PC-9 (cell line): ENCODE results near the gene IL20. TPM values are rescaled to one million over a fixed set of nuclear protein-coding genes. Genes with fewer than 3 reads are reported as not detected.

Experiments used
- BruUV-seq: library from RNA; stranded (reverse); fragments of 400-500 nt; replicated peaks from 2 replicates; lab custom pipeline; 2021; lab: Mats Ljungman, UMichigan
- CTCF ChIA-PET: fragments of 300-600 bp; sonication (Branson Sonifier 250); formaldehyde crosslinking; loops from one replicate; lab custom pipeline; 2022; ENCODE audit warnings: antibody characterized with exemption; lab: Charles Lee
- POLR2A ChIA-PET: fragments of 300-600 bp; sonication (Branson Sonifier 250); formaldehyde crosslinking; loops from one replicate; lab custom pipeline; 2022; ENCODE audit warnings: antibody characterized with exemption; ENCODE audit not compliant: unreplicated experiment; lab: Charles Lee
- DNase-seq, 2 experiments: peaks; one replicate each; pipeline versions ENCODE4 v3.0.0 to v3.0.0-alpha.2; 2015 to 2022; ENCODE audit warnings: mixed read lengths in 1 of 2
- H2AFZ ChIP-seq: fragments of 200-600 bp; sonication (generic); 2 replicates; pipeline ENCODE4 v1.8.1; 2017; ENCODE audit warnings: antibody characterized with exemption
- H3F3A ChIP-seq: fragments of 200-600 bp; sonication (generic); 2 replicates; pipeline ENCODE4 v1.8.1; 2017; ENCODE audit warnings: antibody characterized with exemption, mild to moderate bottlenecking, low read depth; ENCODE audit not compliant: insufficient read depth
- H3K27ac ChIP-seq: fragments of 200-600 bp; sonication (generic); 2 replicates; pipeline ENCODE4 v1.6.1; 2016; ENCODE audit warnings: mixed run types
- H3K27me3 ChIP-seq: fragments of 200-600 bp; sonication (generic); 2 replicates; pipeline ENCODE4 v1.6.1; 2016; ENCODE audit warnings: low read depth, mixed run types; ENCODE audit not compliant: insufficient read depth
- H3K36me3 ChIP-seq: fragments of 200-600 bp; sonication (generic); 2 replicates; pipeline ENCODE4 v1.6.1; 2016; ENCODE audit warnings: low read depth, mixed run types
- H3K4me1 ChIP-seq: fragments of 200-600 bp; sonication (generic); replicated peaks from 2 replicates; pipeline ENCODE4 v1.6.1; 2016; ENCODE audit warnings: mixed run types; ENCODE audit not compliant: insufficient read depth
- H3K4me2 ChIP-seq: fragments of 200-600 bp; sonication (generic); 2 replicates; pipeline ENCODE4 v1.6.1; 2017; ENCODE audit warnings: mixed run types
- H3K4me3 ChIP-seq: fragments of 200-600 bp; sonication (generic); 2 replicates; pipeline ENCODE4 v1.6.1; 2016; ENCODE audit warnings: mixed run types
- H3K79me2 ChIP-seq: fragments of 200-600 bp; sonication (generic); 2 replicates; pipeline ENCODE4 v1.6.1; 2017; ENCODE audit warnings: low read depth, mixed run types
- H3K9me2 ChIP-seq: fragments of 200-600 bp; sonication (generic); 2 replicates; pipeline ENCODE4 v1.8.1; 2017; ENCODE audit warnings: mild to moderate bottlenecking; ENCODE audit not compliant: insufficient read depth
- H3K9me3 ChIP-seq: fragments of 200-600 bp; sonication (generic); 2 replicates; pipeline ENCODE4 v1.8.1; 2016; ENCODE audit warnings: low read depth; ENCODE audit not compliant: insufficient read depth
- H4K20me1 ChIP-seq: fragments of 200-600 bp; sonication (generic); 2 replicates; pipeline ENCODE4 v1.8.1; 2017; ENCODE audit not compliant: insufficient read depth
- EZH2 ChIP-seq: fragments of 200-600 bp; sonication (generic); IDR thresholded peaks from 2 replicates; pipeline ENCODE4 v1.8.0; 2017; ENCODE audit warnings: antibody characterized with exemption, low read depth
- intact Hi-C: fragments of 100-400 bp; cut with micrococcal nuclease; formaldehyde crosslinking; loops from one replicate; pipeline ENCODE4 v1.10.0; 2022; ENCODE audit not compliant: unreplicated experiment
- total RNA-seq: library from RNA; stranded (reverse); gene quantifications from 2 replicates; pipeline ENCODE4 v1.2.3, GENCODE V29; 2021
- TF ChIP-seq, protein P1 (sequence below): fragments of 200-600 bp; sonication (generic); conservative IDR thresholded peaks from 2 replicates; pipeline ENCODE4 v1.6.1; 2017; ENCODE audit warnings: mixed run types, antibody characterized with exemption, mild to moderate bottlenecking, moderate library complexity

The IL20 gene
- total RNA-seq, 1 experiment from 2014 or later = not detected

DNA sequence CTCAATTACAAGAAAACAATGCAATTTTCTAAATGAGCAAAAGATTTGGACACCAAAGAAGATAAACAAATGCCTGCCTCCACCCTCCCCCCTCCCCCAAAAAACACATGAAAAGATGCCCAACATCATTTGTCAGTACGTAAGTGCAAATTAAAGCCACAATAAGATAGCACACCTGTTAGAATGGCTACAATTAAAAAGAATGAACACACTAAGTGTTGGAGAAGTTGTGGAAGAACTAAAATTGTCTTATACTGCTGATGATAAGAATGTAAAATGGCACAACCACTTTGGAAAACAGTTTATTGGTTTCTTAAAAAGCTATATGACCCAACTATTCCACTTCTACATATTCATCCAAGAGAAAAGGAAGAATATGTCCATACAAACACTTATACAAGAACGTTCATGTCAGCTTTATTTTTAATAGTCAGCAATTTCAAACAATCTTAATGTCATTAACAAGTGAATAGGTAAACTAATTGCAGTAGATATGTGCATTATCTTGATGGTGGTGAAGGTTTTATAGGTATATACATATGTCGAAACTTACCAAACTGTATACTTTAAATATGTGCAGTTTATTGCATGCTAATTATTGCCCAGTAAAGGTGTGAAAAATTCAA lies 10.4 kb downstream of the IL20 start:
- no peaks in the 10 kb centered on the region for H3K27me3 ChIP-seq
- H3K4me3 ChIP-seq = no peak overlapping the region
- ChIA-PET CTCF (interaction anchor here (0.6 kb wide), 1 partner anchor 53 kb away, joined by 4 read pairs; no protein-coding TSS in a partner anchor), POLR2A (no interaction called here)
- TF ChIP-seq, protein P1, sequence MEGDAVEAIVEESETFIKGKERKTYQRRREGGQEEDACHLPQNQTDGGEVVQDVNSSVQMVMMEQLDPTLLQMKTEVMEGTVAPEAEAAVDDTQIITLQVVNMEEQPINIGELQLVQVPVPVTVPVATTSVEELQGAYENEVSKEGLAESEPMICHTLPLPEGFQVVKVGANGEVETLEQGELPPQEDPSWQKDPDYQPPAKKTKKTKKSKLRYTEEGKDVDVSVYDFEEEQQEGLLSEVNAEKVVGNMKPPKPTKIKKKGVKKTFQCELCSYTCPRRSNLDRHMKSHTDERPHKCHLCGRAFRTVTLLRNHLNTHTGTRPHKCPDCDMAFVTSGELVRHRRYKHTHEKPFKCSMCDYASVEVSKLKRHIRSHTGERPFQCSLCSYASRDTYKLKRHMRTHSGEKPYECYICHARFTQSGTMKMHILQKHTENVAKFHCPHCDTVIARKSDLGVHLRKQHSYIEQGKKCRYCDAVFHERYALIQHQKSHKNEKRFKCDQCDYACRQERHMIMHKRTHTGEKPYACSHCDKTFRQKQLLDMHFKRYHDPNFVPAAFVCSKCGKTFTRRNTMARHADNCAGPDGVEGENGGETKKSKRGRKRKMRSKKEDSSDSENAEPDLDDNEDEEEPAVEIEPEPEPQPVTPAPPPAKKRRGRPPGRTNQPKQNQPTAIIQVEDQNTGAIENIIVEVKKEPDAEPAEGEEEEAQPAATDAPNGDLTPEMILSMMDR = no peak
- TF ChIP-seq EZH2 = no peak
- H3K9me2 ChIP-seq = no peaks in the 10 kb centered on the region
- H2AFZ ChIP-seq = no peak overlapping the region
- peaks cover 31% of the 10 kb centered on the region; the same call in 1 of the 2 replicates for H3K9me3 ChIP-seq
- BruUV-seq = no TSS peak
- H3K4me2 ChIP-seq = no peak overlapping the region
- H3K27ac ChIP-seq = no peak overlapping the region
- no peaks in the 10 kb centered on the region for H3K79me2 ChIP-seq
- no peaks in the 10 kb centered on the region for H3K4me1 ChIP-seq
- no peak for DNase-seq
- no peaks in the 10 kb centered on the region for H3F3A ChIP-seq
- H4K20me1 ChIP-seq = no peaks in the 10 kb centered on the region
- intact Hi-C loops = no loop called here
- H3K36me3 ChIP-seq = no peaks in the 10 kb centered on the region

DNA sequence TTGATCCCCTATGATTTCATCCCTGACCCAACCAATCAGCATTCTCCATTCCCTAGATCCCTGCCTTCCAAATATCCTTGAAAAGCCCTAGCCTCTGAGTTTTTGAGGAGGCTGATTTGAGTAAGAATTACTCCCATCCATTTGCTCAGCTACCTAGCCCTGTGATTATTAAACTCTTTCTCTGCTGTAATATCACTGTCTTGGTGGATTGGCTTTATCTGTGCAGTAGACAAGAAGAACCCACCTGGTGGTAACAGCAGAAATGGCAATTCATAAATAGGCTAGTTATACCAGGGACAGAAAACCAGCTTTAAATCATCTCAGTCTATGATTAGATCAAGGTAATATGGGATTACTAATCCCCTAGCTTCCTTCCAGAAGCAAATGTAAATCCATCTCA lies 13.0 kb downstream of the IL20 start:
- no peaks in the 10 kb centered on the region for H3K4me1 ChIP-seq
- H3K9me2 ChIP-seq = no peaks in the 10 kb centered on the region
- no TSS peak for BruUV-seq
- no peaks in the 10 kb centered on the region for H4K20me1 ChIP-seq
- ChIA-PET CTCF (no interaction called here), POLR2A (no interaction called here)
- H3K4me3 ChIP-seq = no peak overlapping the region
- no peak overlapping the region for H3K4me2 ChIP-seq
- TF ChIP-seq, protein P1 = no peak
- no peak for TF ChIP-seq EZH2
- no peak overlapping the region for H3K27ac ChIP-seq
- peaks cover 28% of the 10 kb centered on the region; the same call in 1 of the 2 replicates for H3K9me3 ChIP-seq
- DNase-seq = no peak
- no peaks in the 10 kb centered on the region for H3F3A ChIP-seq
- H2AFZ ChIP-seq = no peak overlapping the region
- no peaks in the 10 kb centered on the region for H3K36me3 ChIP-seq
- H3K79me2 ChIP-seq = no peaks in the 10 kb centered on the region
- intact Hi-C loops = no loop called here
- no peaks in the 10 kb centered on the region for H3K27me3 ChIP-seq

DNA sequence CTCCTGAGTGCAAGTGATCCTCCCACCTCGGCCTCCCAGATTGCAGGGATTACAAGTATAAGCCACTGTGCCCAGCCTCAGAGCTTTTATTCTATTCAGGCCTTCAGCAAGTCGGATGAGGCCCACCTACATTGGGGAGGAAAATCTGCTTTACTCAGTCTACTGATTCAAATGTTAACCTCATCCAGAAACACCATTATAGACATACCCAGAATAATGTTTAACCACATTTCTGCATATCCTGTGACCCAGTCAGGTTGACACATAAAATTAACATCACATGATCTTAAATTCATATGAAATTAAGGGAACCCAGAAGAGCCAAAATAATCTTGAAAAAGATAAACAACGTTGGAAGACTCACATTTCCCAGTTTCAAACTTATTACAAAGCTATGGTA lies 14.9 kb downstream of the IL20 start:
- Histone ChIP-seq H3K79me2 (no peaks in the 10 kb centered on the region), H2AFZ (no peak overlapping the region), H3K9me2 (no peaks in the 10 kb centered on the region), H3K4me3 (no peak overlapping the region), H4K20me1 (no peaks in the 10 kb centered on the region), H3K9me3 (peaks cover 27% of the 10 kb centered on the region; the same call in 1 of the 2 replicates), H3K36me3 (no peaks in the 10 kb centered on the region), H3K4me1 (no peaks in the 10 kb centered on the region), H3K27ac (no peak overlapping the region), H3K27me3 (no peaks in the 10 kb centered on the region), H3F3A (no peaks in the 10 kb centered on the region), H3K4me2 (no peak overlapping the region)
- ChIA-PET POLR2A (no interaction called here), CTCF (no interaction called here)
- no TSS peak for BruUV-seq
- TF ChIP-seq, protein P1 = no peak
- no peak for TF ChIP-seq EZH2
- no peak for DNase-seq
- intact Hi-C loops = no loop called here
